ENCODE results near the gene KRTAP5-4. TPM values are rescaled to one million over a fixed set of nuclear protein-coding genes. Genes with fewer than 3 reads are reported as not detected.

The KRTAP5-4 gene
- total and polyA plus RNA-seq, 7 experiments from 2014 or later, result not detected

DNA sequence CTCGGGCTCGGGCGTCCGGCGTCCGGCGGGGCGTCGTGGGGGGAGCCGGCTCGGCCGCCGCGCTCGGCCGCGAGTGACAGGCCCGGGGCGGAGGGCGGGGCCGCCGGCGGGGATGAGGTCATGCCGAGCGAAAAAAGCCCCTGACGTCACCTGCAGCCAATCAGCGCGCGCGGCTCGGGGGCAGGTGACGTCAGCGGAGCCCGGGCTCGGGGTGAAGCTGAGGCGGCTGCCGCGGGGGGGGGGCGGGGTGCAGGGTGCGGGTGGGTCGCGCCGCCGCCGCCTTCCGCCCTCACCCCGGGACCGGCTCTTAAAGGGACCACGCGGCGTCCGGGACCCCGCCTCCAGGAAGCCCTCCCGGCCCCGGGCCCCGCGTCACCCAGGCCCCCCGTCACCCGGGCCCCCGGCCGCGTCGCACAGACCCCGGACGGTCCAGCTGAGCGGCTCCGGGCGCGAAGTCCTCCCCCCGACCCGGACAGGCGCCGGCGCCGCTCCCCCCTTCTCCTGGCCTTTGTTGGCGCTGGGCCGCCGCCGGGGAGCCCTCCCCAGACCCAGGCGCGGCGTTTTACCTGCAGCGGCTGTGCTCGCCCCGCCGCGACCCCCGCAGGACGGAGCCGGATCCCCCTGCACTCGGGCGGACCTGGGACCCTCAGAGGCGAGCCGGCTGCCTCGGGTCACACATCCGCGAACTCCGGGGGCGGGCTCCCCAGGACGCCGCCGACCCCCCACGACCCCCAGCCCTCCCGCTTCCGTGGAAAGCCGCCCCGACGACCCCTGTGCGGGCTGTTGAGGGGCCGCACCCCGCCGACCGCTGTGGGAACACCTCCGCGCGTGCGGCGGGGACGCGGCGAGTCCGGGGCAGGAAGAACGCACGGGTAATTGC is 49.5 kb downstream of the KRTAP5-4 start, which contains the start of gene DUSP8:
DUSP8 (minus strand) TSS at position 75 of the 880 bp plus-strand sequence. CDS start 6,445 bp downstream, outside the sequence.
- peaks cover 25 to 32% of the 10 kb centered on the region in 2 donors for H3K4me1 ChIP-seq (ENCODE audit: control insufficient read depth in 2 of 2, insufficient read depth in 2 of 2, low read length in 2 of 2)
- intact Hi-C loops (cut with micrococcal nuclease), result loop anchor here (2.0 to 10.0 kb wide), 6 partner anchors 35 to 830 kb away; partner anchors contain the start of genes BRSK2 (in 1 of the 2), LSP1 (in 1 of the 2), TOLLIP (in 1 of the 2) and TSSC4 (in 1 of the 2)

DNA sequence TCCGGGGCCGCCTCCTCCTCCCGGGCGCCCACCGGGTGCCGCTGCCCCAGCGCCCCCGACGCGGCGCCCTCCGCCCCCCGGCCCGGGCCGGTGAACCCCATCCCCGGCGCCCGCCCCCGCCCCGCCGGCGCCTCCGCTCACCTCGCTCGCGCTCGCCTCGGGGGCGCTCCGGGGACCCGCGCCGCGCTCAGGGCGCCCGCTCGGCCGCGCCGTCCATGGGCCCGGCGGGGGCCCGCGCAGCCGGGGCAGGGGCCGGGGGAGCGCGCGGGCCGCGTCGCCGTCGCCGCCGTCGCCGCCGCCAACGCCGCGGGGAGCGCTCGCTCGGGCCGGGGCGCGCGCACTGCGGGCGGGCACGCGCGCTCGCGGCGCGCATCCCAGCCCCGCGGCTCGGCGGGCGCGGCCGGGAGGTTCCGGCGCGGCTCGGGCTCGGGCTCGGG is 50.2 kb downstream of the KRTAP5-4 start:
- H3K9me3 ChIP-seq (ENCODE audit: control insufficient read depth in 2 of 3, low read length in 3 of 3), result no peaks in the 10 kb centered on the region
- DNase-seq (no peak), ATAC-seq (no peak)
- H3K36me3 ChIP-seq (ENCODE audit: control insufficient read depth in 2 of 3, insufficient read depth in 3 of 3, low read length in 3 of 3), result peaks cover 0 to 6% (median 0%) of the 10 kb centered on the region in 3 experiments
- no peak overlapping the region for H3K4me3 ChIP-seq (ENCODE audit: low read length)
- Mint-ChIP-seq H3K4me3 (peak overlapping the region in 1 of 10 donors; percentile 87), H3K9me3 (no peaks in the 10 kb centered on the region), H3K4me1 (peaks cover 2 to 22% (median 9%) of the 10 kb centered on the region in 7 donors), H3K27ac (no peak overlapping the region), H3K27me3 (peaks cover 0 to 40% (median 3%) of the 10 kb centered on the region in 5 donors), H3K36me3 (no peaks in the 10 kb centered on the region)
- intact Hi-C loops (cut with micrococcal nuclease), result loop anchor here (2.0 to 10.0 kb wide), 6 partner anchors 34 to 831 kb away; partner anchors contain the start of genes BRSK2 (in 1 of the 2), LSP1 (in 1 of the 2), TOLLIP (in 1 of the 2) and TSSC4 (in 1 of the 2)
- CTCF ChIA-PET, result interaction anchor here (0.6 kb wide), 1 partner anchor 26 kb away, joined by 3 read pairs; the partner anchor contains the start of gene KRTAP5-2
- H3K4me1 ChIP-seq (ENCODE audit: control insufficient read depth in 2 of 2, insufficient read depth in 2 of 2, low read length in 2 of 2), result peaks cover 25 to 32% of the 10 kb centered on the region in 2 donors
- POLR2A ChIA-PET, result interaction anchor here (2.2 to 3.4 kb wide), 2 partner anchors 17 kb away, joined by 8 to 26 read pairs; no protein-coding TSS in a partner anchor
- H3K27me3 ChIP-seq (ENCODE audit: control insufficient read depth in 2 of 2, insufficient read depth in 2 of 2, low read length in 2 of 2), result no peaks in the 10 kb centered on the region
- peak overlapping the region; percentile 87 for H3K27ac ChIP-seq (ENCODE audit: low read depth, low read length)

More for the DNA sequence above, 49.5 kb downstream of the KRTAP5-4 start, which contains the start of gene DUSP8:
- H3K9me3 Mint-ChIP-seq, result no peaks in the 10 kb centered on the region
- H3K36me3 ChIP-seq (ENCODE audit: control insufficient read depth in 2 of 3, insufficient read depth in 3 of 3, low read length in 3 of 3), result peaks cover 0 to 6% (median 0%) of the 10 kb centered on the region in 3 experiments
- ATAC-seq (peak; percentile 74), DNase-seq (peak; percentile 91 to 97 (median 94))
- CTCF ChIA-PET, result interaction anchor here (0.6 to 2.8 kb wide), 6 partner anchors 8 to 279 kb away, joined by 3 to 30 read pairs (median 6); partner anchors contain the start of gene KRTAP5-2
- no peaks in the 10 kb centered on the region for H3K27me3 ChIP-seq (ENCODE audit: control insufficient read depth in 2 of 2, insufficient read depth in 2 of 2, low read length in 2 of 2)
- H3K4me3 ChIP-seq (ENCODE audit: low read length), result peak within 1 kb of the TSS; percentile 63
- H3K27ac Mint-ChIP-seq, result peak within 1 kb of the TSS in 7 of 9 donors; percentile 43 to 91 (median 84)
- H3K36me3 Mint-ChIP-seq, result no peaks in the 10 kb centered on the region
- H3K27me3 Mint-ChIP-seq, result peaks cover 0 to 41% (median 3%) of the 10 kb centered on the region in 5 donors
- H3K9me3 ChIP-seq (ENCODE audit: control insufficient read depth in 2 of 3, low read length in 3 of 3), result no peaks in the 10 kb centered on the region
- peak within 1 kb of the TSS; percentile 7 to 87 (median 82) for H3K4me3 Mint-ChIP-seq
- POLR2A ChIA-PET, result interaction anchor here (3.2 to 3.4 kb wide), 2 partner anchors 17 to 26 kb away, joined by 21 to 26 read pairs; no protein-coding TSS in a partner anchor
- H3K27ac ChIP-seq (ENCODE audit: low read depth, low read length), result peak within 1 kb of the TSS; percentile 90
- peaks cover 2 to 22% (median 9%) of the 10 kb centered on the region in 7 donors for H3K4me1 Mint-ChIP-seq

Other genes with a start within 250 kb of the KRTAP5-4 start
- under 1 TPM in 3 of 5 experiments, not detected in 2; 0.27 to 0.51 (median 0.30) TPM for gene BRSK2, start 232.2 kb downstream of the KRTAP5-4 start, total RNA-seq
- gene BRSK2, start 232.2 kb downstream of the KRTAP5-4 start, polyA plus RNA-seq, result not detected
- 10 to 100 TPM; 38.4 to 59.8 (median 51.2) TPM for gene MOB2, start 135.4 kb downstream of the KRTAP5-4 start, total RNA-seq
- gene MOB2, start 135.4 kb downstream of the KRTAP5-4 start, polyA plus RNA-seq, result 10 to 100 TPM; 37.6 to 53.8 TPM
- 10 to 100 TPM in 2 of 5 experiments, 1 to 10 TPM in 2, under 1 TPM in 1; 0.41 to 79.3 (median 4.4) TPM for gene DUSP8, start 49.9 kb downstream of the KRTAP5-4 start, total RNA-seq
- under 1 TPM; 0.22 to 0.35 TPM for gene DUSP8, start 49.9 kb downstream of the KRTAP5-4 start, polyA plus RNA-seq
- not detected for gene KRTAP5-1, start 36.9 kb downstream of the KRTAP5-4 start, total RNA-seq
- gene KRTAP5-1, start 36.9 kb downstream of the KRTAP5-4 start, polyA plus RNA-seq, result not detected
- not detected for gene KRTAP5-2, start 23.8 kb downstream of the KRTAP5-4 start, total RNA-seq
- gene KRTAP5-2, start 23.8 kb downstream of the KRTAP5-4 start, polyA plus RNA-seq, result not detected
- not detected for gene KRTAP5-3, start 13.7 kb downstream of the KRTAP5-4 start, total RNA-seq
- not detected for gene KRTAP5-3, start 13.7 kb downstream of the KRTAP5-4 start, polyA plus RNA-seq
- not detected for gene KRTAP5-5, start 7.6 kb upstream of the KRTAP5-4 start, total RNA-seq
- not detected for gene KRTAP5-5, start 7.6 kb upstream of the KRTAP5-4 start, polyA plus RNA-seq
- gene KRTAP5-6, start 75.1 kb upstream of the KRTAP5-4 start, total RNA-seq, result not detected
- not detected for gene KRTAP5-6, start 75.1 kb upstream of the KRTAP5-4 start, polyA plus RNA-seq
- 10 to 100 TPM in 1 of 5 experiments, 1 to 10 TPM in 4; 1.4 to 16.0 (median 2.1) TPM for gene IFITM10, start 128.5 kb upstream of the KRTAP5-4 start, total RNA-seq
- not detected for gene IFITM10, start 128.5 kb upstream of the KRTAP5-4 start, polyA plus RNA-seq
- 100 to 1,000 TPM; 103 to 378 (median 186) TPM for gene CTSD, start 141.8 kb upstream of the KRTAP5-4 start, total RNA-seq
- 100 to 1,000 TPM; 183 to 218 TPM for gene CTSD, start 141.8 kb upstream of the KRTAP5-4 start, polyA plus RNA-seq
- not detected for gene SYT8, start 212.9 kb upstream of the KRTAP5-4 start, total RNA-seq
- gene SYT8, start 212.9 kb upstream of the KRTAP5-4 start, polyA plus RNA-seq, result not detected
- gene TNNI2, start 216.8 kb upstream of the KRTAP5-4 start, total RNA-seq, result 1 to 10 TPM in 1 of 5 experiments, under 1 TPM in 1, not detected in 3; 0.61 to 8.8 TPM
- under 1 TPM in 1 of 2 donors, not detected in 1; 0.46 TPM for gene TNNI2, start 216.8 kb upstream of the KRTAP5-4 start, polyA plus RNA-seq
- 100 to 1,000 TPM; 248 to 578 (median 289) TPM for gene LSP1, start 230.9 kb upstream of the KRTAP5-4 start, total RNA-seq
- 100 to 1,000 TPM; 295 to 394 TPM for gene LSP1, start 230.9 kb upstream of the KRTAP5-4 start, polyA plus RNA-seq